8988T (cell line): Measurements from ENCODE around the gene ZBTB38.

Experiments
- DNase-seq: peaks from one replicate; pipeline ENCODE4 v3.0.0; 2011

Gene ZBTB38

GRCh38 chr3:141341536-141341935 is 26.8 kb upstream of the ZBTB38 start:
- no peak for DNase-seq

GRCh38 chr3:141342386-141342785 is 25.9 kb upstream of the ZBTB38 start:
- DNase-seq: no peak

GRCh38 chr3:141343077-141343476 is 25.2 kb upstream of the ZBTB38 start:
- no peak for DNase-seq

GRCh38 chr3:141343865-141344271 is 24.4 kb upstream of the ZBTB38 start:
- no peak for DNase-seq

GRCh38 chr3:141345528-141345927 is 22.8 kb upstream of the ZBTB38 start:
- no peak for DNase-seq

GRCh38 chr3:141346007-141346406 is 22.3 kb upstream of the ZBTB38 start:
- DNase-seq: no peak

- no peak for DNase-seq
These were observed 21.9 kb upstream of the ZBTB38 start for GRCh38 chr3:141346418-141346817.

GRCh38 chr3:141346839-141347238 is 21.5 kb upstream of the ZBTB38 start:
- no peak for DNase-seq

- no peak for DNase-seq
These were observed 19.5 kb upstream of the ZBTB38 start for GRCh38 chr3:141348837-141349236.

GRCh38 chr3:141349711-141350110 is 18.6 kb upstream of the ZBTB38 start:
- DNase-seq: no peak

- no peak for DNase-seq
These were observed 17.6 kb upstream of the ZBTB38 start for GRCh38 chr3:141350666-141351065.

- no peak for DNase-seq
These were observed 15.9 kb upstream of the ZBTB38 start for GRCh38 chr3:141352262-141352984.

GRCh38 chr3:141353652-141354495 is 14.4 kb upstream of the ZBTB38 start:
- no peak for DNase-seq

- no peak for DNase-seq
These were observed 13.8 kb upstream of the ZBTB38 start for GRCh38 chr3:141354517-141354916.

- DNase-seq: no peak
These were observed 13.1 kb upstream of the ZBTB38 start for GRCh38 chr3:141355242-141355641.

GRCh38 chr3:141356046-141356445 is 12.3 kb upstream of the ZBTB38 start:
- no peak for DNase-seq

GRCh38 chr3:141360888-141361598 is 7.3 kb upstream of the ZBTB38 start:
- DNase-seq: no peak

GRCh38 chr3:141362736-141363135 is 5.6 kb upstream of the ZBTB38 start:
- DNase-seq: no peak

GRCh38 chr3:141365201-141365600 is 3.1 kb upstream of the ZBTB38 start:
- DNase-seq: no peak

GRCh38 chr3:141366285-141367037 is 1.8 kb upstream of the ZBTB38 start:
- DNase-seq: no peak

- DNase-seq: no peak
These were observed 1.1 kb upstream of the ZBTB38 start for GRCh38 chr3:141367038-141367730.
